GM21576 (cell line): Measurements from ENCODE around the gene ADGRD1.
"Not testable (repeated sequence)": the region's sequence is repeated elsewhere in the genome, so short reads cannot be mapped to it uniquely, and the experiment has no call there.

Source experiments
- ATAC-seq: cut with Tn5 transposase; IDR thresholded peaks from one replicate; pipeline ENCODE4 v1.9.1; 2021; ENCODE audit warnings: mild to moderate bottlenecking, moderate library complexity; ENCODE audit not compliant: unreplicated experiment

ADGRD1 gene

DNA sequence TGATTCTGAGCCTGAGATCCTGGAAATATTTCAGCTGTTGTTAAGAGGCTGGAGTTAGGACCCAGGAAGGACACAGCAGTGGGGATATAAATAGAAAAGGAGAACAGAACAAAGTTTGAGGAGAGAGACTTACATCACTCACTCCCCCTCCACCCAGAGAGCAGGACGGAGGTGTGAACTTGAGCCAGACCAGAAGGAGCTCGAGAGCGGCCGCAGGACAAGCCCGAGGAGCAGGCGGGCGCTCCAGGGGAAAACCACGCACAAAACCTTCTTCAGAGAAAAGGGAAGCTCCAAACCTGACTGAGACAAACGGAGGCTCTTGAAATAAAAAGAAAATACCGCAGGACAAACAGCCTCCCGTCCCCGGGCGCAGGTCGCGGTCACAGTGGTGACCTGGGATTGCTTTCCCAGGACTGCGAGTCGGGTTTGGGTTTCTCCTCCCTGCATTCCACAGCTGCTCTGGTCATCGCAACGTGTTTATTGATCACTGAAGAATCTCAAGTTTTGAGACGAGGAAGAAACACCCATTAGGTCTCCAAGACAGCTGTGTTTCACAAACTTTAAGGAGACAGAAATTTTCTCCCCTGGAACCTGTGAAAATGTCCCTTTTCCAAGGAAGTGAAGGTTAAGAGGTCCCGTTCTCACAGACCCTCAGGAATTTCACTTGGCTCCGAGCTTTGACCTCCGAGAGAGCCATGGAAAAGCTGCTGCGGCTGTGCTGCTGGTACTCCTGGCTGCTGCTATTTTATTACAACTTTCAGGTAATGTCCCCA, at the start of gene ADGRD1:
TSS of gene ADGRD1 (plus strand) at position 137 of the 773 bp plus-strand sequence. CDS start at position 696, 559 bp downstream.
- ATAC-seq: no peak

- ATAC-seq: no peak
Measured at GRCh38 chr12:130904064-130904463, 49.6 kb upstream of the ADGRD1 start.

- not testable (repeated sequence) for ATAC-seq
Measured at GRCh38 chr12:130904936-130905455, 48.7 kb upstream of the ADGRD1 start.

DNA sequence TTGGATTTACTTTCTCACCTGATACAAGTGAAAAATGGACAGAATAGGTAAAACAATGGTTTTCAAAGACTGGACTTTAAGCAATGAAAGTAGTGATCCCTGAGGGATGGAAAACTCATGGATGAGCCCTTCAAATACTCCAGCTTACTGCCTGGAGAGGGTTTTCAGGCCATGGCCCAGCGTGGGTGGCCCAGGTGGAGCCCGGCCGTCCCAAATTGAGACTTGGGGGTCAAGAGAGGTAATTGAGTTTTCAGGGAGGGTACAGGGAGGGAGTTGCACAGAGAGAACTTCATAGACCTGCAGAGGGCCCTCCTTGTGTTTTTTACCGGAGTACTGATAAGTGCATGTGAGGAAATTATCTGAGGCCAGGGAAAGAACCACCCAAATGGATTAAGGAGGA, 44.6 kb upstream of the ADGRD1 start:
- no peak for ATAC-seq

DNA sequence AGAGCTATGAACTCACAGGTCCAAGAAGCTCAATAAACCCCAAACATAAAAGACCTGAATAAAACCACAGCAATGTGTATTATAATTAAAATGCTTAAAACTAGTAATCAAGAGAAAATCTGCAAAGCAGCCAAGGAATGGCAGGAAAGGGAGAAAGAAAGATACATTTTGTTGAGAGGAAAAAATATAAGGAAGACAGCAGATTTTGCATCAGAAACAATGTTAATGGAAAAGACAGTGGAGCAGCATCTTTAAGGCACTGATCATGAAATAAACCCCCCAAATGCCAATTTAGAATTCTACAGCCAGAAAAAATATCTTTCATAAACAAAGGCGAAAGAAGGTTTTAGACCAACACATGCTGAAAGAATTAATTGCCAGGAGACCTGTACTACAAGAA, 42.5 kb upstream of the ADGRD1 start:
- ATAC-seq: no peak

- no peak for ATAC-seq
Measured at GRCh38 chr12:130911933-130912332, 41.8 kb upstream of the ADGRD1 start.

- no peak for ATAC-seq
Measured at GRCh38 chr12:130916241-130916911, 37.3 kb upstream of the ADGRD1 start.

DNA sequence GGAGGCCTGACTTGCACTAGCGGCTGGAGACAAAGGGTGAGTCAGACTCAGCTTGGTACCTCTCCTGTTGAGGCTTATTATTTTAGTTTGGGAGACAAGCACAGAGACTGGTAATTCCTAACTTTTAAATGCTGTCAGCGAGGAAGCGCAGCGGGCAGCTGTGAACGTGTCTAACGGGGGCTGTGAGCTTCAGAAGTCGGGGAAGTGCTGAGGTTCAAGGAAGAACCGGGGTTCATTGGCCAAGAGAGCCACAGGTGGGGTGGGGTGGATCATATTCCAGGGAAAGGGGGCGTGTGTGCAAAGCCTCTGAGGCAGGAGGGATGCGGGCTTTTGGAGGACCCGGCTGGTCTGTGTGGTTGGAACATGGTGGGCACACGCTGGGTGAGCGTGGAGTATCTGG, 36.1 kb upstream of the ADGRD1 start:
- no peak for ATAC-seq

GRCh38 chr12:130919086-130919485, 34.6 kb upstream of the ADGRD1 start:
- ATAC-seq: no peak

- no peak for ATAC-seq
Measured at GRCh38 chr12:130920119-130920703, 33.5 kb upstream of the ADGRD1 start.

DNA sequence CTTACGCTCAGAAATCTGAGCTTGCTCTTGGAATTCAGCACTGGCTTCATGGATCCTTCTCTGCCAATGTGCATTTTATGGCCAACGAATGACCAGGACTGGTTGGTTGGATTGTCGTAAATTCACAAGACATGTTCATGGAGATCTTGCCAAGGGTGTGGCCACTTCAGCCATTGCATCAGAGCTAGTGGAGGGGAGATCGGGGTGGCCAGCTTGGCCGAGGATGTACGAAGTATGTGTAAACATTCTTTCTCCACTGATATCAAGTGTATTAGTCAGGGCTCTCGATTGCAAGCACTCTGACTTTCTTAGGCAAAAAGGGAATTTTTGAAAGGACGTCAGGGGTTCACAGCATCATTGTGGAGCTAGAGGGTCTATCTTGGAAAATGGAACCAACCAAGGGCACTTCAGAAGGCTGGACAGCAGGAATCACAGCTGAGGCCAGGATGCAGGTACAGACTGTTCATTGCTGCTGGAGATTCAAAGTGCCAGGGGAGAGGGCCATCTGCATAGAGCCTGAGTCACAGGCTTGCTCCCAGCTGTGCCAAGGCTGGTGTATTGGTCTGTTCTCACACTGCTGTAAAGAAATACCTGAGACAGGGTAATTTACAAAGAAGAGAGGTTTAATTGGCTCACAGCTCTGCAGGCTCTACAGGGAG, 32.9 kb upstream of the ADGRD1 start:
- no peak for ATAC-seq

DNA sequence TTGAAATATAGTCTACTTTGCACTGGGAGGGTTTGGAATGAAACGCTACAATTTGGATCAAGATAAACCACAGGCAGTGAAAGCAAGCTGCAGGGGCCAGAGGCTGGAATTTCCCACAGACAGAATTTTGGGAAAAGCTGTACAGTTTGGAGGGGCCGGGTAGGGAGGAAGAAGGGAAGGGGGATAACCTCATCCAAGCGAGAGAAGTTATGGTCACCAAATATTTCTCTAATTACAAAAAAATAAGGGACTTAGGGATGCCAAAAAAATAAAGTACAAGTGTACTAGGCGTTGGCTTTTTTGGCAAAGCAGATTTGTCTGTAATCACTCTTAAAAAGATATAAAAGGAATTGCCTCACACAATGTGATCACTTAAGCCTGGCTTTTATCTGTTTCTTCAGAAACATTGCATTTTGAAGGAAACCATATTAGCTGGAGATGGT, 31.2 kb upstream of the ADGRD1 start:
- ATAC-seq: no peak

DNA sequence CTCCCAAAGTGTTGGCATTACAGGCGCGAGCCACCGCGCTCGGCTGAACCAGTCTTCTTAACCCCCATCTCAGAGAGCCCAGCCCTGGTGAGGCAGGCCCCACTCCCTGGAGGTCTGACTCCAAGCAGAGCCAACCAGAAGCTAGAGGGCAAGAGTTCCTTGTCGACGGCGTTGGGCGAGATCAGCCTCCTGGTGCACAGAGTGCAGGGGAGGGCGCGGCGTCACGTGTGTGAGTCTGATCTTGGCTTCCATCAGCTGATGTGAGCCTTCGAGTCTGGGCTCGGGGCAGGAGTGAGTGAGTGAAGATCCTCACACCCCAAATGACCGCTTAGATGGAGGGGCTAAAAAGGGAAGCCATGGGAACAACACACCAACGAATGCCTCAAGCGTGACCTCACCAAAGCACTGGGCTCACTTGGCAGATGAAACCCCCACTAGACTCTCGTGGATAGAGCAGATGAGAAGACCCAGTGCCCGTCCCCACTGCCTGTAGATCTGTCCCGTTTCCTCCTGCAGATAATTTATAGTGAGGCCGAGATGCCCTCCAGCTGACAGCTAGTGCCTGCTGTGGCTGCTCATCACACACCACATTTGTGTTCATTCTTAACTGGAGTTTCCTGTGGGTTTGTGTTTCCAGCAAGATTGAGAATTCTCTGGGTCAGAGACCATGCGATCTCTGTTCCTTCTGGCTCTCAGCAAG, 28.6 kb upstream of the ADGRD1 start:
- no peak for ATAC-seq

DNA sequence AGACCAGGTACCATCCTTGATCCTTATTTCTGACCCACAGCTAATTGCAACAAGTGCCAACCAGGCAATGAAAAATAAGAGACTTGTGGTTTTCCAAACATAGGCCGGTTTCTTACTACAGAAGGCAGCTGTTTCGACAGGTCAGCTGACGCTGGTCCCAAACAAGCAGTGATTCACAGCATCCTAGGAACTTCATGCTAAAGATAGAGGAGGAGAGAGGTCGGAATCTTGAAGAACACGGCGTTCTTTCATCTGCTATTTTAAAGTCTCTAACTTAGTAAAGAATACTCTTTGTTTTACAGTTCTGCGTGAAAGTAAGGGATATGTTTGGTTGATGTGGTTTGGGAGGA, 28.1 kb upstream of the ADGRD1 start:
- ATAC-seq: no peak

GRCh38 chr12:130929363-130929762, 24.3 kb upstream of the ADGRD1 start:
- ATAC-seq: no peak

- no peak for ATAC-seq
Measured at GRCh38 chr12:130932061-130932930, 21.4 kb upstream of the ADGRD1 start.

DNA sequence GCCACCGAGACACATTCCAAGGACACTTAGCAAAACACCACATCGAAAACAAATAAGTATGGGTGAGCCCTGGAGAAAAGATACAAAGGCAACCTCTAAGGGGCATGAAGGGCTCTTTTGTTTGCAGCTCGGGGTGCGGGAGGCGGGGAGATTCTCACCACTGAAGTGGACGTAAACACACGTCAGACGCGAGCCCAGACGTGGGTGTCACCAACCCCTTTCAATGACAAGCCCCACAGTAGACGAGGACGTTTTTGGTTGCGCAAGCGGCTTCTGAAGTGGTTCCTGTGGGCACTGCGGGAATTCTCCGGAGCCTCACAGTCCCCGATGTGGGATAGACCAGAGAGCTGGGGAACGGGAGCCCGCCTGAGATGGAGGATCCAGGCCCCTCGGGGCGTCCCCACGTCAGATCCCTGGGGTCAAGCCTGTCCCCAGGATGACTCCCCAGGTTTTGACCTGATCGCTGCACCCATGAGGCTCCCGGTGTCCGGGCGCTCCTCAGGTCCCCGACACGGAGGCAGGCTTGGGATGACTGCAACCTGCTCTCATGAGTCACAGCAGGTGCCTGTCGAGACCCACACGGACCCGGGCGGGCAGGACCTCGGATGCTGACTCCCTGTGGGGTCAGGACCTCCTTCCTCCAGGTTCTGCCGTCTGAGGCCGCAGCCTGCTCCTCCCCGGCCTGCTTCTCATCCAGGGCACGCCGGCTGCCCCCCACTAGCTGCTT, 20.3 kb upstream of the ADGRD1 start:
- no peak for ATAC-seq

- ATAC-seq: no peak
Measured at GRCh38 chr12:130934753-130935152, 19.0 kb upstream of the ADGRD1 start.

- no peak for ATAC-seq
Measured at GRCh38 chr12:130936561-130936960, 17.1 kb upstream of the ADGRD1 start.
